ENCODE data around the gene AFF3. TPM values are rescaled to one million over a fixed set of nuclear protein-coding genes. Genes with fewer than 3 reads are reported as not detected.
"Not testable (repeated sequence)": the region's sequence is repeated elsewhere in the genome, so short reads cannot be mapped to it uniquely, and the experiment has no call there.

Gene AFF3
- total RNA-seq, 2 experiments from 2014 or later = 3.1 to 3.5 TPM

DNA sequence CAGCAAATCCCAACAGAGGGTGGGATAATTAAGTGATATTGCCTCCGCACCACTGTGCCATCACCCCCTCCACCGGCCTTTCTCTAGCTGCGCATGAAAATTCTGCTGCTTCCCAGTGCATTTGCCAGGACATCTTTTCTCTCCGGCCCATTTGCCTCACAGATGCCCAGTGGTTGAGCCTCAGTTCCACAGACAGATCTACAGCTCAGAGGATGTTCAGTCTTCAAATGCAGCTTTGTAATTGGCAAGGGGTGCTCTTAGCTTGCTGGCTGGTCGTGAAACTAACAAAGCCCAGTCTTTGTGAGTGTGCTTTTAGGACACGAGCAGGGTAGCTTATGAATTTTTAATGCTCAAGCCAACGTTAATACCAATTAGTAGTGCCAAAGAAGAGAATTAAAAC is 399.2 kb downstream of the AFF3 start:
- Mint-ChIP-seq H3K27ac (no peak overlapping the region), H3K27me3 (peaks cover 2% of the 10 kb centered on the region), H3K36me3 (ENCODE audit: low read depth) (no peaks in the 10 kb centered on the region), H3K4me3 (no peak overlapping the region), H3K9me3 (no peaks in the 10 kb centered on the region), H3K4me1 (ENCODE audit: low read depth) (no peaks in the 10 kb centered on the region)
- TF ChIP-seq CTCF (IDR thresholded peaks at IDR 0.05) = no peak
- intact Hi-C loops (cut with micrococcal nuclease) = no loop called here
- DNase-seq (no peak), ATAC-seq (no peak)
- POLR2A ChIA-PET = no interaction called here
- CTCF ChIA-PET = no interaction called here

DNA sequence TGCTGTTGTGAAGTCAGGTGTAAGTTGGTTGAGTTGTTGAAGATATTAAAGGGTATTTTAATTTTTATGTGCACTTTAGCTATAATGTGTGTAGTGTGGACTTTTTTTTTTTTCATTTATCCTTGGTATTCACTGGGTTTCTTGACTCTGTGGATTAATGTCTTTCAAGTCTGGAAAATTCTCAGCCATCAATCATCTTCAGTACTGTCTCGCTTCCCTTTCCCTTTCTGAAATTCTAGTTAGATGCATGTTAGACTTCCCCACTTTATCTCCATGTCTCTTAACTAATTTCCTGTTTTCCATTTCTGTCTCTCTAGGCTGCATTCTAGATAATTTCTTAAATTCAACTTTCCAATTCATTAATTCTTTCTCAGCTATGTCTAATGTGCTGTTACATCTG is 404.9 kb downstream of the AFF3 start:
- Mint-ChIP-seq H3K4me3 (no peak overlapping the region), H3K9me3 (no peaks in the 10 kb centered on the region), H3K36me3 (ENCODE audit: low read depth) (no peaks in the 10 kb centered on the region), H3K27ac (no peak overlapping the region), H3K27me3 (no peaks in the 10 kb centered on the region), H3K4me1 (ENCODE audit: low read depth) (no peaks in the 10 kb centered on the region)
- CTCF ChIA-PET = no interaction called here
- no peak for TF ChIP-seq CTCF (IDR thresholded peaks at IDR 0.05)
- POLR2A ChIA-PET = interaction anchor here (0.6 kb wide), 1 partner anchor 137 kb away, joined by 3 read pairs; no protein-coding TSS in a partner anchor
- DNase-seq (no peak), ATAC-seq (no peak)
- intact Hi-C loops (cut with micrococcal nuclease) = no loop called here

DNA sequence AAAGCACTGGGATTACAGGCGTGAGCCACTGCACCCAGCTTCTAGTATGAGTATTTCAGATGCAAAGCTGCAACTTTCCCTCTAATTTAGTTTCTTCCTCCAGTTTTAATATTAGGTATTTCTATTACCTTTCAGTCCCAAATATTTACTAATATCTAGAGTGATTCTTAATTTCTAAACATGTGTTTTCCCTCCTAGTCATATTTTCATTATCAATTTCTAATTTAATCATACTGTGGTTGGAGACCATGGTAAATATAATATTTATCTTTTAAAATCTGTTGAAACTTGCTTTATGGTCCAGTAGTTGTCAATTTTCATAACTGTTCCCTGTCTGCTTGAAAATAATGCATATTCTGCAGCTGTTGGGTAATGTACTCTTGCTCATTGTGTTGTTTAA is 406.6 kb downstream of the AFF3 start:
- Mint-ChIP-seq H3K36me3 (ENCODE audit: low read depth) (no peaks in the 10 kb centered on the region), H3K4me3 (no peak overlapping the region), H3K9me3 (no peaks in the 10 kb centered on the region), H3K27me3 (no peaks in the 10 kb centered on the region), H3K27ac (no peak overlapping the region), H3K4me1 (ENCODE audit: low read depth) (no peaks in the 10 kb centered on the region)
- intact Hi-C loops (cut with micrococcal nuclease) = no loop called here
- CTCF ChIA-PET = no interaction called here
- POLR2A ChIA-PET = no interaction called here
- no peak for ATAC-seq
- DNase-seq = no peak
- no peak for TF ChIP-seq CTCF (IDR thresholded peaks at IDR 0.05)

GRCh38 chr2:99735314-99735713 is 407.1 kb downstream of the AFF3 start:
- H3K27ac Mint-ChIP-seq; POLR2A ChIA-PET; CTCF ChIA-PET; H3K4me1 Mint-ChIP-seq (ENCODE audit: low read depth); H3K9me3 Mint-ChIP-seq; ATAC-seq; H3K36me3 Mint-ChIP-seq (ENCODE audit: low read depth); intact Hi-C loops (cut with micrococcal nuclease); H3K27me3 Mint-ChIP-seq; DNase-seq; H3K4me3 Mint-ChIP-seq: not testable (repeated sequence)

DNA sequence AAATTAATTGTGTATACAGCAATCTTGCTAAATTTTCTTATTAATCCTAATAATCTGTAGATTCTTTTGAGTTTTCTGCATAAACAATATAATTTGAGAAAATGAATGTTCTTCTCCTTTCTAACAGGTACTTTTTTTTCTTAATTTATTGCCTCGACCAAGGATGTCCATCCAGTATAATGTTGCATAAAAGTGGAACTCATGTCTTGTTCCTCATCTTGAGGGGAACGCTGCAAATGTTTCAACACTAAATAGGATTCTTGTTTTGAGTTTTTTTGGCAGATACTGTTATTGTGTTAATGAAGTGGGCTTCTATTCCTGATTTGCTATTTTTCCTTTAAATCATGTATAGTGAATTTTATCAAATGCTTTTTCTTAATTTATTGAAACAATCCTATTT is 408.2 kb downstream of the AFF3 start:
- ChIA-PET CTCF (no interaction called here), POLR2A (no interaction called here)
- no peaks in the 10 kb centered on the region for H3K4me1 Mint-ChIP-seq (ENCODE audit: low read depth)
- no peaks in the 10 kb centered on the region for H3K9me3 Mint-ChIP-seq
- H3K27me3 Mint-ChIP-seq = no peaks in the 10 kb centered on the region
- no peak for TF ChIP-seq CTCF (IDR thresholded peaks at IDR 0.05)
- DNase-seq (no peak), ATAC-seq (no peak)
- H3K36me3 Mint-ChIP-seq (ENCODE audit: low read depth) = no peaks in the 10 kb centered on the region
- H3K4me3 Mint-ChIP-seq = no peak overlapping the region
- intact Hi-C loops (cut with micrococcal nuclease) = no loop called here
- H3K27ac Mint-ChIP-seq = no peak overlapping the region

Data from activated CD8-positive, alpha-beta T cell treated with anti-CD3 and anti-CD28 coated beads for 36 hours (primary cell).